ACC112 (cell line): ENCODE measurements around the gene ARHGEF6.
A peak's percentile ranks its signal among the peaks of the same experiment; 100 is the strongest.

Experiments
- H2AFZ ChIP-seq: fragments of 200-600 bp; sonication (generic); one replicate; pipeline ENCODE4 v1.6.0; 2017; ENCODE audit warnings: antibody characterized with exemption, low read length; ENCODE audit not compliant: unreplicated experiment
- H3K27ac ChIP-seq: fragments of 200-600 bp; sonication (generic); 2 replicates; pipeline ENCODE4 v1.5.1; 2014; ENCODE audit warnings: low read depth, mild to moderate bottlenecking, antibody characterized with exemption, low read length, moderate library complexity
- H3K27me3 ChIP-seq: fragments of 200-600 bp; sonication (generic); 2 replicates; pipeline ENCODE4 v1.6.1; 2014; ENCODE audit warnings: mild to moderate bottlenecking, antibody characterized with exemption, low read length, moderate library complexity, mixed read lengths; ENCODE audit not compliant: insufficient read depth
- H3K36me3 ChIP-seq: fragments of 200-600 bp; sonication (generic); 2 replicates; pipeline ENCODE4 v1.6.1; 2016; ENCODE audit warnings: mild to moderate bottlenecking, antibody characterized with exemption, low read length, moderate library complexity, mixed read lengths; ENCODE audit not compliant: insufficient read depth
- H3K4me1 ChIP-seq: fragments of 200-600 bp; sonication (generic); one replicate; pipeline ENCODE4 v1.6.1; 2016; ENCODE audit warnings: low read length, mixed read lengths; ENCODE audit not compliant: insufficient read depth, unreplicated experiment, control insufficient read depth
- H3K4me3 ChIP-seq: fragments of 200-600 bp; sonication (generic); 2 replicates; pipeline ENCODE4 v1.5.1; 2014; ENCODE audit warnings: mild to moderate bottlenecking, low read depth, low read length
- H3K79me2 ChIP-seq: fragments of 200-600 bp; sonication (generic); one replicate; pipeline ENCODE4 v1.6.0; 2016; ENCODE audit warnings: low read length; ENCODE audit not compliant: control insufficient read depth, unreplicated experiment, insufficient read depth

Gene ARHGEF6

DNA sequence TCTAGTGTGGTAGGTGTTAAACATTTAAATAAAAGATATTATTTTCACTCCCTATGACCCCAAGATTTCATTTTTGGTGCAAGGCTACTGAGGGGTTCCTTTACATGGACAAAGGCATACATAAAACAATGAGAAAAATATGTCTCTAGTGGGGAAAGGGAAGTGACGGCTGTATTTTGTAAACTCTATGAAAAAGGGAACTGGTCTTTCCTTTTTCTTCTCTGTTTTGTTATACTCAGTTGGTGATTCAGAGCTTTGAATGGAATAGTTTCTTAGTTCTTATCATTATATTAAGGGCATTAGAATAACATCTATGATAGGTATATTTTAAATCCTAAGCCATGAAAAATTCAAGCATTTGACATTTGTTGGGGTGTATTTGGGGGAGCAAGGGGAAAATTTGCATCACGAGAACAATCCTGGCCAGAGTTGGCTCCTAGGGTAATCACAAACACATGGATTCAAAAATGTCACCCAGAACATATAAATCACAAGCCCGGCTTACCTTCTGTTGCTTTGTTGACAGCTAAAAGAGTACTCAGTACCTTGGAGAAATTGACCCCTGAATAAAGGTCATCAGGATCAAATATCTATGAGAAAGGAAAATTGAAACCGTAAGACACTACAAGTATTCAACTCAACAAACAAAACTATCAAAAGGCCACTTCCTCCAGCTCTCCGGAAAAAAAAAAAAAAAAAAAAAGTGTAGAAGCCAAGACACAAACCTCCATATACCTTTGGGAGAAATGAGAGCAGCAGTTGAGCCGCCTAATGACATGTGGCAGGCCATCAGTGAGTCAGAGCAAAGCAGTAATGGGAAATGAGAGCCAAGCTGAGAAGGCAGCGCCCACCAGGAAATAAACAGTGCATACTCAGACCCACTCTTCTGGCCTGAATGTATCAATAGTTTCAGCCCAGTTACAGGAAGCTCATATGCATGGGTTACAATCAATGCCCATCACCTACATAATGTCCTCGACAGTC lies 33.4 kb downstream of the ARHGEF6 start:
- H3K27me3 ChIP-seq = no peaks in the 10 kb centered on the region

DNA sequence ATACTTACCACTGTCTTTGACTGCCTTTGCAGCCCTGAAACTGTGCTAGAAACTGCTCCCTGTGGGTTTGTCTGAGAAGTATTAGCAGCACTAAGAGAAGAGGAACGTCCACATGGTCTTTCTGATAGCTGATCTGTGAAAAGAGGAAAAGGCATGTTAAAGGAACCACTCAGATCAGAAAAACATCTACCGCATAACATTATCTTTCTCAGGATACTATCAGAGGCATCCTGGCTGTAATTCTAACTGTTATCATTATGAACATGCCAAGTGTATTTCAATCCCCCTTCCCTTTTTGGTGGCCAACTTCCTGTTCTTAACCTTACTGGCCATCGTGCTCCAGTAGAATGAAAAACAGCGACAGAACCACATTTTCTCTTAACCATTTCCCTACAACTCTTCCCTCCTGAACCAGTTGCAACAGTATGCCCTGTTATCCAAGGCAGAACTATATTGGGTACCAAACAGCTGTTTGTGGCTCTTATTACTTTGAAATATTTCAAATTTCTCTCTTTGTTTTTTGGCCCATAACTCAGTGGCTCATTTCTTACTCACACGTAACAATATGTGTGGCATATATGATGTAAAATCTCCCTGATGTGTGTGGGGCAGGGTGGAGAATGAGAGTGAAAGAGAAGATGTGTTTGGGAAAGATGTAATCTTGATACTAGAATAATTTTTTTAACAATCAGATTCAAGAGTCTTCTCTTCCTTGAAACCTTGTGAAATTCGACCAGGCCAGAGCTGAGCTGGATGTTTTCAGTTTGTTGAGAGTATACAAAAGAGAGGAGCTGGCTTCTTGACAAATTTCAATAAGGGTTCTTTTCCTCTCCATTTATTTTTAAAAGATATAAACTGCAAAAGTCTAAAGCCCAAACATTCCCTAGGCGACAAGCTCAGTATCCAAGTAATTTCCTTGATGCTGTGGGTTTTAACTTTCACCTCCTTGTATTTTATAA lies 35.2 kb downstream of the ARHGEF6 start:
- peaks cover 11% of the 10 kb centered on the region for H3K4me1 ChIP-seq
- H3K4me3 ChIP-seq = no peak overlapping the region
- H3K27me3 ChIP-seq = no peaks in the 10 kb centered on the region
- H3K79me2 ChIP-seq = no peaks in the 10 kb centered on the region
- no peak overlapping the region for H3K27ac ChIP-seq
- peak overlapping the region; percentile 60 for H2AFZ ChIP-seq
- no peaks in the 10 kb centered on the region for H3K36me3 ChIP-seq

More for the DNA sequence above, 33.4 kb downstream of the ARHGEF6 start:
- no peaks in the 10 kb centered on the region for H3K36me3 ChIP-seq
- H2AFZ ChIP-seq = no peak overlapping the region
- H3K79me2 ChIP-seq = no peaks in the 10 kb centered on the region
- H3K27ac ChIP-seq = no peak overlapping the region
- peaks cover 13% of the 10 kb centered on the region for H3K4me1 ChIP-seq
- H3K4me3 ChIP-seq = no peak overlapping the region

DNA sequence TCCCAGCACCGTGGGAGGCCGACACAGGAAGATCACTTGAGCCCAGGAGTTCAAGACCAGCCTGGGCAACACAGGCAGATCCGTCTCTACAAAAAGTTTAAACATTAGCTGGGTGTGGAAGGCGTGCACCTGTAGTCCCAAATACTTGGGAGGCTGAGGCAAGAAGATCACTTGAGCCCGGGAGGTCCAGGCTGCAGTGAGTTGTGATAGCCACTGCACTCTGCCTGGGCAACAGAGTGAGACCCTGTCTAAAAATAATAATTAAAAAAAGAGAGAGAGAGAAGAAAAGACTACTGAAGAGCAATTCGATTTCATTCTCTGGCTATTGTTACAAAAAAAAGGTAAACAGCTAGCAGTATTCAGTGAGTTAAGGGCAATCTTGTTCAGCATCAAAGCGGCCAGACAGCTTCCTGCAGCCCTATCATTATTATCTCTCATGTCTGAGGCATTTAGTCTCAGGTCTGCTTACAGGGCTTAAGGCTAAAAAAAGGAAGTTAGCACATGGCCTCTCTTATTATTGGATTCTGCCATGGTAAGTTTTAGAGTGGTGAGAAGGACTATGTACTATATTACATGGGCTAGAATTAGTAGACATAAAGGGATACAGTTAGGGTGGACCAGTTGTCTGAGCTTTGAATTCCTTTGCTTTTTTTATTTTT lies 37.9 kb downstream of the ARHGEF6 start:
- Histone ChIP-seq H2AFZ (no peak overlapping the region), H3K79me2 (no peaks in the 10 kb centered on the region), H3K4me1 (peaks cover 9% of the 10 kb centered on the region), H3K27ac (no peak overlapping the region), H3K4me3 (no peak overlapping the region), H3K36me3 (no peaks in the 10 kb centered on the region), H3K27me3 (no peaks in the 10 kb centered on the region)

DNA sequence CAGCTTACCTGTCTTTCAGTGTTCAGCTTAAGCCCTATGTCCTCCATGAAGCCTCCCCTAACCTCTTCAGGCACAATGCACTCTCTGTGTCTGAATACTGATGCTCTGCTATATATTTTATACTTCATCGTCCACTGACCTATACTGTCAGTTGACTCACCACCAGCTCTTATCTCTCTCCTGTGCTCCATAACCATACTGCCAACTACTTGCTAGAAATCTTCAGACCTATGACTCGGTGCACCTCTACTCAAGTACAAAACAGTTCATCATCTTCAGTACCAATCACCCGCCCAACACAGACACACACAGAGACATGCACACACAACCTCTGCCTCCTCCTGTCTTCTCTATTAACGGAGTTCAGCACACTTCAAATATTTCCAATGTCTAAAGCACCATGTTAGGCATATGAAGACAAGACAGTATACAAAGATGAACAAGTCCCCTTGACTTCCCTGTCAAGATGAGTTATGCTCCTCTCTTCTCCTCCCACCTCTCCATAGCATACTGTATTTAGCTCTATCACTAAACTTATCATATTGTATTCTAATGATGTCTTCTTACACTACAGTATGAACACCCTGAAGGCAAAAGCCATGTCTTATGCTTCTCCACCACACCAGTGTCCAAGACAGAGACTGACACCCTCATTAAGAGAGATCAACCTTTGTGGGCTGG lies 42.5 kb downstream of the ARHGEF6 start:
- H3K4me1 ChIP-seq = peaks cover 8% of the 10 kb centered on the region
- no peak overlapping the region for H3K4me3 ChIP-seq
- no peaks in the 10 kb centered on the region for H3K36me3 ChIP-seq
- no peak overlapping the region for H3K27ac ChIP-seq
- no peaks in the 10 kb centered on the region for H3K27me3 ChIP-seq
- no peak overlapping the region for H2AFZ ChIP-seq
- H3K79me2 ChIP-seq = no peaks in the 10 kb centered on the region

DNA sequence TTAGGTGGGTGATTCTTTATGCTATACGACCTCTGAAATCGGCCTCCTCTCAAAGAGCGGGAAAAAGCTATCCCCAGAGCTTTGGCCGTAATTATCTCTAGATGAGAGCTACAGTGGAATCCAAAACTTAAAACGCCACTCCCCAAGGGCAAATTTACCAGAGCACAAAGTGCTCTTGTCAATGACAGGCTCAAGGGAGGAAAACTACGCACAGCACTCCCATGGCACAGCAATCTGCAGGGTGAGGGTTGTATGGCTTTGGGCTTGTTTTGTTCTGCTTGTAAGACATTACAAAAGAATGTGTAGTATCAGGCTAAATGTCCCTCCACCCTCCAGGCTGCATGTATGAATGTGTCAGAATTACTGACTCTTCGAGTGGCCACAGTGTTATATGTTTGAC lies 44.0 kb downstream of the ARHGEF6 start:
- Histone ChIP-seq H3K4me1 (peaks cover 8% of the 10 kb centered on the region), H3K4me3 (no peak overlapping the region), H3K27ac (no peak overlapping the region), H3K27me3 (no peaks in the 10 kb centered on the region), H2AFZ (no peak overlapping the region), H3K36me3 (no peaks in the 10 kb centered on the region), H3K79me2 (no peaks in the 10 kb centered on the region)

DNA sequence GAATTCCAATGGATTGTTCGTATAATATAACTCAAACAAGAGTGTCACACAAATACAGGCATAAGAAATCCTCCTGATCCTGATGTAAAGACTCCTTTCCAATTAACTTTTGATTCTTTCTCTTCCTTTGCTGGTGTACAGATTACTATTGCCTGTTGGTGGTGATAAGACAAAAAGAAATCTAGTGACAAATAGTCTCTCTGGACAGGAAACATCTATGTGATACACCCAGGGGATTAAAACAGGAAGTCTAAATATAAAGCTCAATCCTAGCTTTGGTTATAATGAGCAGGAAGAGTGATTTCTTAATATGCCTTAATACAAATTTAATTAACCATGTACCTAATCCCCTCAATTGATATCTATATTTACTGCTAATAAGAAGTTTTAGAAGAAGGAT lies 45.1 kb downstream of the ARHGEF6 start:
- H2AFZ ChIP-seq = no peak overlapping the region
- H3K79me2 ChIP-seq = no peaks in the 10 kb centered on the region
- H3K4me3 ChIP-seq = no peak overlapping the region
- H3K36me3 ChIP-seq = no peaks in the 10 kb centered on the region
- peaks cover 8% of the 10 kb centered on the region for H3K4me1 ChIP-seq
- H3K27me3 ChIP-seq = no peaks in the 10 kb centered on the region
- no peak overlapping the region for H3K27ac ChIP-seq

DNA sequence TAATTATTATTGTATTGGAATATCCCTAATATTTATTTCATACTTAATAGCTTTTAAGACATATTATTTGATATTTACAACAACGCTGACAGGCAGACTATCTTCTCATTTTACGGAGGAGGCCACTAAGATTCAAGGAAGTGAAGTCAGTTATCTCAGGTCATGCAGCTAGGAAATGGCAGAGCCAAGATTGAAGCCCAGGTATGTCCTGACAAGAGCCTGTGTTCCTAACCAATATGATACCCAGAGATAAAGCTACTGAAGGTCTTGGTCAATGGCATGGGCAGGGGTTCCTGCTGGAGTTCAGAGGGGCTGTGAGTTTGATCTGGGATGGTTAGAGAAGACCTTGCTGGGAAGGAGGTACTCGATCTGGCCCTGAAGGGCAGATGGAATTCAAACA lies 47.1 kb downstream of the ARHGEF6 start:
- no peak overlapping the region for H3K27ac ChIP-seq
- H3K4me3 ChIP-seq = no peak overlapping the region
- no peaks in the 10 kb centered on the region for H3K79me2 ChIP-seq

DNA sequence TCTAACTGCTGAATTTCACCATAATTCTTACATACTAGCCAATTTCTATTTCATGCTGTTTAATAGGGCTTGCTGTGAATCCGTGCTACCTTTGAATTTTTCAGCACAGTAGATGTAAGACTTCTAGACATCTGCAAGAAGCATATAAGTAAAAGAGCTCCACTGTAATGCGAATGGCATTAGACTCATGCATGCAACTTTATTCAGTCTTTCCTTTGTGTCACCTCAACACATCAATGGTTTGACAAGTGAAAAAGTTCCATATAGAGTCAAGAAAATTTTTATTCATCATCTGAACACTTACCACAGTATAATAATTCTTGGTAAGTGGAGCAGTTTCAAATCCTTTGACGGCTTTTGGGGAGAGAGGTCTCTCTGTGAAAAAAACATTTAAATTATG lies 48.9 kb downstream of the ARHGEF6 start:
- H3K4me3 ChIP-seq = no peak overlapping the region
- no peaks in the 10 kb centered on the region for H3K79me2 ChIP-seq
- peaks cover 8% of the 10 kb centered on the region for H3K4me1 ChIP-seq
- no peak overlapping the region for H2AFZ ChIP-seq
- no peaks in the 10 kb centered on the region for H3K27me3 ChIP-seq
- H3K36me3 ChIP-seq = no peaks in the 10 kb centered on the region
- H3K27ac ChIP-seq = no peak overlapping the region

More for the DNA sequence above, 47.1 kb downstream of the ARHGEF6 start:
- Histone ChIP-seq H3K4me1 (peaks cover 8% of the 10 kb centered on the region), H2AFZ (no peak overlapping the region), H3K36me3 (no peaks in the 10 kb centered on the region), H3K27me3 (no peaks in the 10 kb centered on the region)

DNA sequence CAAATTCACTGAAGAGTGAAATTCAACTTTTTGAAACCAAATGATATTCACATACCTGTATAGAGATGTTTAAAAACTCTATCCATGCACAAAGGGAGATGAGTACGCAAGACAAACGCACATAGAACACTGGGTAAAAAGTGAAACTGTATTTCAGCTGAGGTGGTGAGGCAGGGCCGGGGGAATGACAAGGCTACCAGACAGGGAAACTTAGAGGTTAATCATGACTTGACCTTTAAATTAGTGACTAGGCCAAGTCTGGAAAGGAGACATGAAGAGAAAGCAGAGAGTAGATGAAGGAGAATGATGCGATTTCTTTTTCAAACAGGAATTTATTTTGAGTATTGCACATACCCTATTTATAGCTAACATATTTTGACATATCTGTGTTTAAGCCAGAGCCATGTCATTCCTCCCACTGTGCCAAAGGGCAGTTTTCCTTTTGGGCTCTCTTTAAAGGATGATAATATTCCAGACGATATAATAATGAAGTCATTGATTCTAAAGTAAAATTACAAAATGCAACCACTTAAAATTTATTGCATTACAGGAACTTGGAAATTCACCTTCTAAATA lies 49.4 kb downstream of the ARHGEF6 start:
- Histone ChIP-seq H2AFZ (peak overlapping the region; percentile 32), H3K27me3 (no peaks in the 10 kb centered on the region)

More for the DNA sequence above, 49.4 kb downstream of the ARHGEF6 start:
- Histone ChIP-seq H3K4me3 (peak overlapping the region; percentile 41; the same call in 1 of the 2 replicates), H3K79me2 (no peaks in the 10 kb centered on the region), H3K36me3 (no peaks in the 10 kb centered on the region), H3K4me1 (peaks cover 8% of the 10 kb centered on the region), H3K27ac (0 out of 2 replicates have a peak overlapping the region, but pooled peaks have one; percentile 12)
